K562 (cell line): ENCODE results near the gene ICAM3. TPM values are rescaled to one million over a fixed set of nuclear protein-coding genes. Genes with fewer than 3 reads are reported as not detected.

Experiments
- ATF7 ChIP-seq: fragments of 450-650 bp; IDR thresholded peaks from 2 replicates; pipeline ENCODE4 v1.7.1; 2014; ENCODE audit warnings: mild to moderate bottlenecking, moderate library complexity
- CTBP1 ChIP-seq: fragments of 450-650 bp; IDR thresholded peaks from 2 replicates; pipeline ENCODE4 v1.6.1; 2016; ENCODE audit warnings: borderline replicate concordance
- CTCF ChIP-seq, 3 experiments: IDR thresholded peaks in 2 of 3; conservative IDR thresholded peaks in 1 of 3; 2 replicates each; pipeline ENCODE4 v1.5.1; 2011 to 2012; ENCODE audit warnings: low read length in 3 of 3, mild to moderate bottlenecking in 3 of 3, control low read depth in 2 of 3, improper control_type of control experiment in 1 of 3, inconsistent platforms in 1 of 3, low read depth in 1 of 3, mixed read lengths in 1 of 3, moderate library complexity in 1 of 3; ENCODE audit not compliant: insufficient read depth in 2 of 3
- HDAC1 ChIP-seq, 2 experiments: fragments of 450-650 bp; IDR thresholded peaks; 2 replicates each; pipeline ENCODE4 v1.6.1; 2016 to 2017; ENCODE audit warnings: inconsistent platforms in 1 of 2, mild to moderate bottlenecking in 1 of 2, moderate library complexity in 1 of 2
- HDAC3 ChIP-seq: fragments of 450-650 bp; IDR thresholded peaks from 2 replicates; pipeline ENCODE4 v1.6.1; 2018; ENCODE audit warnings: borderline replicate concordance, mild to moderate bottlenecking, moderate library complexity; ENCODE audit not compliant: partially characterized antibody
- MAX ChIP-seq: sonication (generic); formaldehyde crosslinking; IDR thresholded peaks from 2 replicates; pipeline ENCODE4 v1.9.0; 2022; ENCODE audit warnings: mild to moderate bottlenecking, missing genetic modification reagents
- MYC ChIP-seq, 2 experiments: fragments of 250-450 bp in 1 of 2; sonication (Bioruptor Pico) in 1 of 2; IDR thresholded peaks; 2 replicates each; pipeline versions ENCODE4 v1.5.1 to v1.6.1; 2012 to 2021; ENCODE audit warnings: low read depth in 2 of 2, borderline replicate concordance in 1 of 2, improper control_type of control experiment in 1 of 2, low read length in 1 of 2, mild to moderate bottlenecking in 1 of 2, moderate library complexity in 1 of 2
- NONO ChIP-seq, 2 experiments: fragments of 200-400 bp in 1 of 2; fragments of 450-650 bp in 1 of 2; formaldehyde crosslinking in 1 of 2; IDR thresholded peaks; 2 replicates each; pipeline ENCODE4 v1.6.1; 2017; ENCODE audit warnings: low read depth in 2 of 2, mild to moderate bottlenecking in 2 of 2, moderate library complexity in 2 of 2, low read length in 1 of 2
- PRDM10 ChIP-seq: fragments of 450-650 bp; IDR thresholded peaks from 2 replicates; pipeline ENCODE4 v1.6.1; 2018; ENCODE audit not compliant: partially characterized antibody
- PREB ChIP-seq: sonication (generic); formaldehyde crosslinking; IDR thresholded peaks from 2 replicates; pipeline ENCODE4 v1.8.1; 2023; ENCODE audit warnings: mild to moderate bottlenecking, missing genetic modification reagents
- RB1 ChIP-seq: fragments of 450-650 bp; IDR thresholded peaks from 2 replicates; pipeline ENCODE4 v1.6.1; 2017; ENCODE audit warnings: low read depth, mild to moderate bottlenecking
- SP2 ChIP-seq: IDR thresholded peaks from 2 replicates; pipeline ENCODE4 v1.6.1; 2011; ENCODE audit warnings: mild to moderate bottlenecking, low read depth, low read length, moderate library complexity; ENCODE audit not compliant: poor library complexity, severe bottlenecking; ENCODE audit errors: extremely low read depth
- TBP ChIP-seq: optimal IDR thresholded peaks from 2 replicates; pipeline ENCODE3; 2011; ENCODE audit warnings: low read depth, low read length, improper control_type of control experiment
- TOE1 ChIP-seq, 2 experiments: fragments of 450-650 bp in 1 of 2; sonication (generic) in 1 of 2; formaldehyde crosslinking in 1 of 2; IDR thresholded peaks; 2 replicates each; pipeline versions ENCODE4 v1.7.1 to v1.8.0; 2016 to 2022; ENCODE audit warnings: borderline replicate concordance in 2 of 2, mild to moderate bottlenecking in 2 of 2, antibody characterized with exemption in 1 of 2, inconsistent platforms in 1 of 2, low read depth in 1 of 2, missing genetic modification reagents in 1 of 2, moderate library complexity in 1 of 2
- ZNF511 ChIP-seq: sonication (generic); formaldehyde crosslinking; IDR thresholded peaks from 2 replicates; pipeline ENCODE4 v1.8.0; 2022; ENCODE audit warnings: mild to moderate bottlenecking, missing genetic modification reagents
- ZNF830 ChIP-seq: fragments of 250-450 bp; sonication (Bioruptor Pico); IDR thresholded peaks from 2 replicates; pipeline ENCODE4 v1.5.0; 2021; ENCODE audit warnings: mild to moderate bottlenecking
- polyA plus RNA-seq, 8 experiments: library from polyadenylated mRNA; depleted of rRNA in 4 of 8; stranded (reverse) in 5 of 8; unstranded in 3 of 8; fragments of >200 nt; fragmentation: Nextera tagmentation in 2 of 8; fragmentation: Illumina TruSeq in 1 of 8; extraction: Ambion mirVana in 2 of 8; extraction: Trizol in 1 of 8; gene quantifications; 2 replicates each; pipeline versions ENCODE4 v1.2.1 to v1.2.3, GENCODE V29; 2011 to 2014; ENCODE audit warnings: inconsistent platforms in 1 of 8, missing spikeins in 1 of 8
- total RNA-seq, 7 experiments: library from RNA; depleted of rRNA in 6 of 7; stranded (reverse); fragments of >200 nt in 6 of 7; fragmentation: Illumina TruSeq in 2 of 7; extraction: Trizol in 2 of 7; gene quantifications; 2 replicates each; pipeline versions ENCODE4 v1.2.1 to v1.2.3, GENCODE V29; 2011 to 2021; ENCODE audit warnings: low replicate concordance in 1 of 7

The ICAM3 gene
- total and polyA plus RNA-seq, 9 of the 15 experiments (the other 6 are each of a cell fraction or from before 2014, with no cell fraction given): 6.5 to 39.5 (median 24.2) TPM

- peak; percentile 75 for TF ChIP-seq PRDM10
- peak; percentile 42; the same call in 1 of the 2 replicates for TF ChIP-seq CTBP1
- TF ChIP-seq NONO (IDR thresholded peaks at IDR 0.05; ENCODE audit: low read depth in 2 of 2, low read length in 1 of 2): peak in 1 of 2 experiments; percentile 4; a peak in 1 of 4 replicates
- 0 out of 2 replicates have a peak, but pooled peaks have one; percentile 71 for TF ChIP-seq ATF7
- no peak for TF ChIP-seq SP2
- peak; percentile 28 for TF ChIP-seq TBP
- TF ChIP-seq RB1: 0 out of 2 replicates have a peak, but pooled peaks have one; percentile 40
- no peak for TF ChIP-seq HDAC3
- peak; percentile 38 to 39 (median 38); a peak in 4 of 6 replicates for TF ChIP-seq CTCF (IDR thresholded peaks at IDR 0.05 in 2 of 3, conservative IDR thresholded peaks at IDR 0.05 in 1 of 3; ENCODE audit: insufficient read depth in 2 of 3, low read depth in 1 of 3, low read length in 3 of 3)
- TF ChIP-seq TOE1 (IDR thresholded peaks at IDR 0.05; ENCODE audit: borderline replicate concordance): peak; percentile 26; the same call in 1 of the 2 replicates
- no peak for TF ChIP-seq TOE1 (CRISPR knock-in tag; IDR thresholded peaks at IDR 0.05; ENCODE audit: borderline replicate concordance, low read depth)
- TF ChIP-seq MYC (IDR thresholded peaks at IDR 0.05; ENCODE audit: low read depth, low read length): peak; percentile 81
- TF ChIP-seq MYC (CRISPR knock-in tag; IDR thresholded peaks at IDR 0.05; ENCODE audit: borderline replicate concordance, low read depth): no peak
- peak in 1 of 2 experiments; percentile 76; a peak in 1 of 4 replicates for TF ChIP-seq HDAC1 (IDR thresholded peaks at IDR 0.05)
- TF ChIP-seq ZNF830 (CRISPR knock-in tag): no peak
- peak; percentile 81 for TF ChIP-seq MAX (CRISPR knock-in tag)
- TF ChIP-seq ZNF511 (CRISPR knock-in tag): 0 out of 2 replicates have a peak, but pooled peaks have one; percentile 18
- no peak for TF ChIP-seq PREB (CRISPR knock-in tag)
Measured at GRCh38 chr19:10334588-10335351, 4.7 kb downstream of the ICAM3 start (continued).
